PC-9 (cell line): ENCODE data around the gene KLHDC9.

Source experiments
- EZH2 ChIP-seq: fragments of 200-600 bp; sonication (generic); IDR thresholded peaks from 2 replicates; pipeline ENCODE4 v1.8.0; 2017; ENCODE audit warnings: antibody characterized with exemption, low read depth
- TF ChIP-seq, protein P1 (sequence below): fragments of 200-600 bp; sonication (generic); conservative IDR thresholded peaks from 2 replicates; pipeline ENCODE4 v1.6.1; 2017; ENCODE audit warnings: mixed run types, antibody characterized with exemption, mild to moderate bottlenecking, moderate library complexity

DNA sequence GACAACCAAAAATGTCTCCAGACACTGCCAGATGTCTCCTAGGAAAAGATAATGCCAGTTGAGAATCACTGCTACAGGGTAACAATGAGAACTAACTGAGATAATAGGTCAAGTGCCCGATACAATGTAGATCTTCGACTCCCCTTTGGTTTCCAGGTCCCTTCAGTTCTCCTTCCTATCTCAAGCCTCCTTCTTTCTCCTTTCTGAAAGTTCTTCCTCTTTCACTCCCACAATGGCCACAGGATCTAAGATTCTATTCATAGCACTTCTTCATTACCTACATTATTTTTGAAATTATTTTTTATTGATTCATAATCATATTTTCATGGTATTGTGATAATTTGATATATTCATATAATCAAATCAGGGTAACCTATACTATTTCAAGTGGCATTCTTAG, 13.4 kb downstream of the KLHDC9 start:
- TF ChIP-seq, protein P1, sequence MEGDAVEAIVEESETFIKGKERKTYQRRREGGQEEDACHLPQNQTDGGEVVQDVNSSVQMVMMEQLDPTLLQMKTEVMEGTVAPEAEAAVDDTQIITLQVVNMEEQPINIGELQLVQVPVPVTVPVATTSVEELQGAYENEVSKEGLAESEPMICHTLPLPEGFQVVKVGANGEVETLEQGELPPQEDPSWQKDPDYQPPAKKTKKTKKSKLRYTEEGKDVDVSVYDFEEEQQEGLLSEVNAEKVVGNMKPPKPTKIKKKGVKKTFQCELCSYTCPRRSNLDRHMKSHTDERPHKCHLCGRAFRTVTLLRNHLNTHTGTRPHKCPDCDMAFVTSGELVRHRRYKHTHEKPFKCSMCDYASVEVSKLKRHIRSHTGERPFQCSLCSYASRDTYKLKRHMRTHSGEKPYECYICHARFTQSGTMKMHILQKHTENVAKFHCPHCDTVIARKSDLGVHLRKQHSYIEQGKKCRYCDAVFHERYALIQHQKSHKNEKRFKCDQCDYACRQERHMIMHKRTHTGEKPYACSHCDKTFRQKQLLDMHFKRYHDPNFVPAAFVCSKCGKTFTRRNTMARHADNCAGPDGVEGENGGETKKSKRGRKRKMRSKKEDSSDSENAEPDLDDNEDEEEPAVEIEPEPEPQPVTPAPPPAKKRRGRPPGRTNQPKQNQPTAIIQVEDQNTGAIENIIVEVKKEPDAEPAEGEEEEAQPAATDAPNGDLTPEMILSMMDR = no peak
- TF ChIP-seq EZH2 = no peak
